ENCODE results near the gene RET. TPM values are rescaled to one million over a fixed set of nuclear protein-coding genes. Genes with fewer than 3 reads are reported as not detected.

The RET gene
- total RNA-seq, 1 experiment from 2014 or later, result 81.1 TPM

- H3K36me3 ChIP-seq (ENCODE audit: control insufficient read depth, insufficient read depth, low read length), result no peaks in the 10 kb centered on the region
- BruUV-seq (replicated peaks), result no TSS peak
- TF ChIP-seq REST (IDR thresholded peaks at IDR 0.05; ENCODE audit: insufficient read depth in 1 of 2, low read depth in 2 of 2, low read length in 1 of 2), result no peak
- TF ChIP-seq CTCF (IDR thresholded peaks at IDR 0.05), result no peak
- no peak for TF ChIP-seq SIN3A (IDR thresholded peaks at IDR 0.05; ENCODE audit: borderline replicate concordance, insufficient read depth, low read depth, low read length)
- no peak for TF ChIP-seq POLR2AphosphoS5 (IDR thresholded peaks at IDR 0.05; ENCODE audit: low read depth, low read length)
- DNase-seq (ENCODE audit: low read depth, low spot score) (no peak), ATAC-seq (no peak)
- H3K27ac ChIP-seq (ENCODE audit: low read length), result no peak overlapping the region
- intact Hi-C loops (cut with micrococcal nuclease; ENCODE audit: unreplicated experiment), result no loop called here
- POLR2A ChIA-PET, result no interaction called here
- CTCF ChIA-PET, result interaction anchor here (1.2 kb wide), 1 partner anchor 9 kb away, joined by 4 read pairs; no protein-coding TSS in a partner anchor
- no peaks in the 10 kb centered on the region for H3K9me3 ChIP-seq (ENCODE audit: control insufficient read depth, insufficient read depth, low read depth, low read length)
- peaks cover 7% of the 10 kb centered on the region; the same call in 1 of the 2 replicates for H3K4me1 ChIP-seq (ENCODE audit: control insufficient read depth, insufficient read depth, low read length)
- H3K27me3 ChIP-seq (ENCODE audit: control insufficient read depth, insufficient read depth, low read length), result no peaks in the 10 kb centered on the region
- no peak overlapping the region for H3K4me3 ChIP-seq (ENCODE audit: low read depth in 2 of 2, low read length in 2 of 2)
- in situ Hi-C loops (cut with HindIII; ENCODE audit: low pct_unique_long_range_greater_than_20kb, low sequenced_read_pairs), result no loop called here
Observed at GRCh38 chr10:43066481-43066880, 10.4 kb upstream of the RET start.

- in situ Hi-C loops (cut with HindIII; ENCODE audit: low pct_unique_long_range_greater_than_20kb, low sequenced_read_pairs) (no loop called here), intact Hi-C loops (cut with micrococcal nuclease; ENCODE audit: unreplicated experiment) (no loop called here)
- ATAC-seq, result no peak
- Histone ChIP-seq H3K4me3 (ENCODE audit: low read depth in 2 of 2, low read length in 2 of 2) (no peak overlapping the region), H3K4me1 (ENCODE audit: control insufficient read depth, insufficient read depth, low read length) (peaks cover 7% of the 10 kb centered on the region; the same call in 1 of the 2 replicates), H3K36me3 (ENCODE audit: control insufficient read depth, insufficient read depth, low read length) (no peaks in the 10 kb centered on the region), H3K27me3 (ENCODE audit: control insufficient read depth, insufficient read depth, low read length) (no peaks in the 10 kb centered on the region), H3K9me3 (ENCODE audit: control insufficient read depth, insufficient read depth, low read depth, low read length) (no peaks in the 10 kb centered on the region), H3K27ac (ENCODE audit: low read length) (no peak overlapping the region)
- CTCF ChIA-PET, result interaction anchor here (1.2 kb wide), 1 partner anchor 8 kb away, joined by 4 read pairs; no protein-coding TSS in a partner anchor
- POLR2A ChIA-PET, result interaction anchor here (0.6 kb wide), 1 partner anchor 33 kb away, joined by 6 read pairs; no protein-coding TSS in a partner anchor
- DNase-seq (ENCODE audit: low read depth, low spot score), result no peak
- TF ChIP-seq POLR2AphosphoS5 (IDR thresholded peaks at IDR 0.05; ENCODE audit: low read depth, low read length), result no peak
- no peak for TF ChIP-seq SIN3A (IDR thresholded peaks at IDR 0.05; ENCODE audit: borderline replicate concordance, insufficient read depth, low read depth, low read length)
- no peak for TF ChIP-seq CTCF (IDR thresholded peaks at IDR 0.05)
- TF ChIP-seq TCF7L2 (IDR thresholded peaks at IDR 0.05; ENCODE audit: low read depth, low read length), result no peak
- no peak for TF ChIP-seq REST (IDR thresholded peaks at IDR 0.05; ENCODE audit: insufficient read depth in 1 of 2, low read depth in 2 of 2, low read length in 1 of 2)
- no TSS peak for BruUV-seq (replicated peaks)
Observed at GRCh38 chr10:43067391-43068135, 9.3 kb upstream of the RET start.

Data from Panc1 (cell line).